GM21447 (cell line): Measurements from ENCODE around the gene PEX14.

ENCODE experiments used
- ATAC-seq: cut with Tn5 transposase; IDR thresholded peaks from one replicate; pipeline ENCODE4 v1.9.1; 2021; ENCODE audit not compliant: unreplicated experiment

Gene PEX14

GRCh38 chr1:10677491-10678391, 203.0 kb downstream of the PEX14 start:
- ATAC-seq, result no peak

- no peak for ATAC-seq
Observed at GRCh38 chr1:10678402-10678801, 203.7 kb downstream of the PEX14 start.

- ATAC-seq, result no peak
Observed at GRCh38 chr1:10678852-10679251, 204.1 kb downstream of the PEX14 start.

- ATAC-seq, result no peak
Observed at GRCh38 chr1:10679496-10680220, 204.9 kb downstream of the PEX14 start.
